GM10248 (cell line): ENCODE measurements around the gene MAST3.

Experiments used
- CTCF ChIA-PET: fragments of 300-600 bp; sonication (Branson Sonifier 250); formaldehyde crosslinking; extraction: SDS; loops from one replicate; lab custom pipeline; 2021; ENCODE audit warnings: antibody characterized with exemption; lab: Yijun Ruan, JAX
- POLR2A ChIA-PET: fragments of 350-650 bp; sonication (Branson Sonifier 250); formaldehyde crosslinking; extraction: SDS; loops from one replicate; lab custom pipeline; 2020; ENCODE audit warnings: antibody characterized with exemption; lab: Yijun Ruan, JAX
- DNase-seq: peaks from one replicate; pipeline ENCODE4 v3.0.0; 2012; ENCODE audit errors: extremely low spot score
- TF ChIP-seq, protein P1 (sequence below): IDR thresholded peaks from 2 replicates; pipeline ENCODE4 v1.5.1; 2012; ENCODE audit warnings: mild to moderate bottlenecking, low read depth; ENCODE audit errors: extremely low read depth, missing control alignments, control extremely low read depth

Gene MAST3

DNA sequence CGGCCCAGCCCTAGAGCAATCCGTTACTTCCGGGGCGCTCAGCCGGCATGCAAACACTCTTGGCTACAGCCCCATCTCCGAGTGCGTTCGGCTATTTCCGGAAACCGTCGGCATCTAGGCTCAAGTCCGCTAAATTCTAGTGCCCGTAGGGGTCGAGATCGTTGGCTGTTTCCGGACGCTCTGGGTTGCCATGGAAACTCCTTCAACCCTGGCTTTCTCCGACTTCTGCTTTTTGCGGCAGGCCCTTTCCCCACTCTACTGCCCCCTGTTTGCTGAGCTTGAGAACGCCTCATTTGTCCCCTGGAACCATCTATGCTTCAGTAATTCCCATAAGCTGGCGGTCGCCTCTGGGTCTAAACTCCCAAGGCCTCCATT, 54.9 kb downstream of the MAST3 start:
- POLR2A ChIA-PET = interaction anchor here (0.6 to 0.9 kb wide), 2 partner anchors 122 to 127 kb away, joined by 3 read pairs; partner anchors contain the start of gene IQCN
- TF ChIP-seq, protein P1, sequence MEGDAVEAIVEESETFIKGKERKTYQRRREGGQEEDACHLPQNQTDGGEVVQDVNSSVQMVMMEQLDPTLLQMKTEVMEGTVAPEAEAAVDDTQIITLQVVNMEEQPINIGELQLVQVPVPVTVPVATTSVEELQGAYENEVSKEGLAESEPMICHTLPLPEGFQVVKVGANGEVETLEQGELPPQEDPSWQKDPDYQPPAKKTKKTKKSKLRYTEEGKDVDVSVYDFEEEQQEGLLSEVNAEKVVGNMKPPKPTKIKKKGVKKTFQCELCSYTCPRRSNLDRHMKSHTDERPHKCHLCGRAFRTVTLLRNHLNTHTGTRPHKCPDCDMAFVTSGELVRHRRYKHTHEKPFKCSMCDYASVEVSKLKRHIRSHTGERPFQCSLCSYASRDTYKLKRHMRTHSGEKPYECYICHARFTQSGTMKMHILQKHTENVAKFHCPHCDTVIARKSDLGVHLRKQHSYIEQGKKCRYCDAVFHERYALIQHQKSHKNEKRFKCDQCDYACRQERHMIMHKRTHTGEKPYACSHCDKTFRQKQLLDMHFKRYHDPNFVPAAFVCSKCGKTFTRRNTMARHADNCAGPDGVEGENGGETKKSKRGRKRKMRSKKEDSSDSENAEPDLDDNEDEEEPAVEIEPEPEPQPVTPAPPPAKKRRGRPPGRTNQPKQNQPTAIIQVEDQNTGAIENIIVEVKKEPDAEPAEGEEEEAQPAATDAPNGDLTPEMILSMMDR = peak; percentile 55
- DNase-seq = peak; percentile 100
- CTCF ChIA-PET = interaction anchor here (0.9 to 3.0 kb wide), 21 partner anchors 9 to 258 kb away, joined by 3 to 18 read pairs (median 6); partner anchors contain the start of genes IL12RB1 and RAB3A

DNA sequence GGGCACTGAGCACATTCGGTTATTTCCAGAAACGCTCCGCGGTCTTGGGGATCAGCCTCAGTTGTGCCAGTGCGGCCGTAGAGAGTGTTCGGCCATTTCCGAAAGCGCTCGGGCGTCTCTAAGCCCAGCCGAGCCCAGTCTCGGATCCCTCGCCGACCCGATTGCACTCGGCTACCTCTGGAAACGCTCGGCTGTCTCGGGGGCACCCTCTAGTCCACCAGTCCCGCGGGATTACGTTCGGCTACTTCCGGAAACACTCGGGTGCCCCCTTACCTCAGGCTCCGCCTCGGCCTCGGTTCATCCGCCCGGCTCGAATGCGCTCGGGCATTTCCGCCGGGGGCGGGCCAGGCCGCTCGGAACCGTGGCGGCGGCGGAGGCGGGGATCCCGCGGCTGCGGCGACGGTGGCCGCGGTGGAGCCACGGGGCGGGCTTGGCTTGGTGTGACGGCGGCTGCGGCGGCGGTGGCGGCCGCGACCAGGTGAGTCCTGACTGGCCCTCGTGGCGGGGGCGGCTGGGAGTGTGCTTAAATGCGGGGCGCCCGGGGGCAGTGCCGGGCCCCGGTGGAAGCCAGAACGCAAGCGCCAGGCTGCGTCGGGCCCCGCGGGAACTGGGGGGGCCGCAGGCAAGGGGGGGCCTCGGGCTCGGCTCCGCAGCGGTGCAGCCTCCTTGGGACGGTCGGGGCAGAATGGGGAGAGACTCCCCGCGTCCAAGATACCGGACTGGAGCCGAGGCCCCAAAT, 55.4 kb downstream of the MAST3 start, which contains the start of gene PIK3R2:
TSS of gene PIK3R2 (plus strand) at position 347 of the 739 bp plus-strand sequence. CDS start 2,717 bp downstream, outside the sequence.
- POLR2A ChIA-PET = interaction anchor here (0.6 to 0.9 kb wide), 2 partner anchors 121 to 127 kb away, joined by 3 read pairs; partner anchors contain the start of gene IQCN

DNA sequence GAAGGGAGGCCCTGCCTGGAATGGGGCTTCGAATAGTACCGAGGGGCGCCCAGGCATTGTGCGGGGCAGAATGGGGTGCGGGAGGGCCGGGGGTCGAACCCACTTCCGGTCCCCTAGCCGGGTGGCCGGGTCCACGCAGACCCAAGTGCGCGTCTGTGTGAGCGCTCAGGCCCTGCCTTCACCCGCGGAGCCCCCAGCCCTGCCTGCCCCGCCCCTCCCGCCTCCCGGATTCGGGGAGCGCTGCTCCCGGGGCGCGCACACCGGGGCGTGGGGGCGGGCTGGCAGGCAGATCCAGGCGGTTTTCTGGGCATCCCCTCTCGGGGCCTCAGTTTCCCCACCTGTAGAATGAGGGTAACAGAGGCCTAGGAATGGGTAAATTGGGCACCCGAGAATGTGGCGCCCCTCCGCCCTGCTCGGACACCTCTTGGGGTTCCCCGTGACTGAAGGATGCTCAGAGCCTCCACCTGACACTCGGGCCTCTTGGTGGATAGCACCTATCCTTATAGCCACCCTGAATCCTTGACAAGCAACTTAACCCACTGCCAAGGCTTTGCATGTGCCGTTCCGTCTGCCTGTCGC, 56.1 kb downstream of the MAST3 start:
- no peak for DNase-seq
- TF ChIP-seq, protein P1 = no peak
- CTCF ChIA-PET = interaction anchor here (2.6 kb wide), 1 partner anchor 147 kb away, joined by 7 read pairs; no protein-coding TSS in a partner anchor
- POLR2A ChIA-PET = no interaction called here

More for the DNA sequence above, 55.4 kb downstream of the MAST3 start, which contains the start of gene PIK3R2:
- peak; percentile 99 for DNase-seq
- CTCF ChIA-PET = interaction anchor here (0.9 to 3.0 kb wide), 19 partner anchors 8 to 258 kb away, joined by 3 to 18 read pairs (median 6); partner anchors contain the start of gene IL12RB1
- TF ChIP-seq, protein P1 = no peak

DNA sequence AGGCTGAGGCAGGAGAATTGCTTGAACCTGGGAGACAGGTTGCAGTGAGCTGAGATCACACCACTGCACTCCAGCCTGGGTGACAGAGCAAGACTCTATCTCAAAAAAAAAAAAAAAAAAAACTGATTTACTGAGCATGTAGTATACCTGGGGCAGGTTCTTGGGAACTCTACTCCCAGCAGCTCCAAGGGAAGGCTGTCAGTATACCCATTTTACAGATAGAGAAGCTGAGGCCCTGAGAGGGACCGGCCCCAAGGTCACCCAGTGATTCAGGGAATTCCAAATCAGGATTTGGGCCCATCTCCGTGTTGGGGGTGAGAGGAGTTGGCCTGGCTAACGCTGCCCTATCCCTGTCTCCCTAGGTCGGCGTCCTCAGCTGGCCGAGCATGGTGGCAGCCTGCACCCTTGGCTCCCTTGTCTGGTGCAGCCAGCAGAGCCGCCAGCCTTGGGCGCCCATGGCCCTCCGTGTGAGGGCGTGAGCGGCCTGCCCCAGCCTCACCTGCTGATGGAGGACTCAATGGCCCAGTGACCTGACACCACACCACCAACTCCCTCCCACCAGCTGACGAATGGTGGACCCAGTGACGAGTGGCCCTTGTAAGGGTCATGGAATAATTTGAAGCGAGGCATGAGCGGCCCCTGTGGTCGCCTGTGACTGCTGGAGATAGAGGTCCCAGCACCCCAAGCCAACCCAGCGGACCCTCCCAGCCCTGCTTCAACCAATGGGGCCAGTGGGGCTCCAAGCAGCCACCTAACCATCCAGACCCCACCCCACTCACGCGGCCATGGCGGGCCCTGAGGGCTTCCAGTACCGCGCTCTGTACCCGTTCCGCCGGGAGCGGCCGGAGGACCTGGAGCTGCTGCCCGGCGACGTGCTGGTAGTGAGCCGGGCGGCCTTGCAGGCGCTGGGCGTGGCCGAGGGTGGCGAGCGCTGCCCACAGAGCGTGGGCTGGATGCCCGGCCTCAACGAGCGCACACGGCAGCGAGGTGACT, 57.8 kb downstream of the MAST3 start:
- CTCF ChIA-PET = interaction anchor here (1.0 to 2.6 kb wide), 7 partner anchors 9 to 149 kb away, joined by 3 to 7 read pairs (median 3); no protein-coding TSS in a partner anchor
- DNase-seq = no peak
- POLR2A ChIA-PET = no interaction called here
- TF ChIP-seq, protein P1 = no peak

DNA sequence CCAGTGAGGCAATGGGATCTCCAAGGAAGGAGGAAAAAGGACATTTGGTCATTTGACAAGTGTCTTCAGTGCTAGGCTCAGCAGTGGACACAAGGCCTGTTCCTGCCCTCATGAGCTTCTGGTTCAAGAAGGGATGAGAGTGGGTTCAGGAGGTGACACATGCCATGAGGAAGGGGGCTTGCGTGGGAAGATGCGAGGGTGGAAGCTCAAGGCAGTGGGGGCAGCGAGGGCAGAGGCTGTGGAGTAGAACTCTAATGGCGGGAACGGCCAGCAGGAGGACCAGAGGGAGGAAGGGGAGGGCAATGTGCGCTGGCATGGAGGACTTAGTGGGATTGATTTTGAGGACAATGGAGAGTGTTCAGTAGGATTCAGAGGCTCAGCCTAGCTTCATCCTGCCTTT, 58.7 kb downstream of the MAST3 start:
- ChIA-PET POLR2A (no interaction called here), CTCF (interaction anchor here (1.0 to 2.6 kb wide), 5 partner anchors 12 to 149 kb away, joined by 3 to 7 read pairs (median 4); no protein-coding TSS in a partner anchor)
- no peak for DNase-seq
- TF ChIP-seq, protein P1 = no peak
